EL (cell line): ENCODE measurements around the gene RCL1.
"Not testable (repeated sequence)": the region's sequence is repeated elsewhere in the genome, so short reads cannot be mapped to it uniquely, and the experiment has no call there.

Experiments
- DNase-seq: peaks from one replicate; pipeline ENCODE4 v3.0.0-alpha.2; 2016

RCL1 gene, protein sequence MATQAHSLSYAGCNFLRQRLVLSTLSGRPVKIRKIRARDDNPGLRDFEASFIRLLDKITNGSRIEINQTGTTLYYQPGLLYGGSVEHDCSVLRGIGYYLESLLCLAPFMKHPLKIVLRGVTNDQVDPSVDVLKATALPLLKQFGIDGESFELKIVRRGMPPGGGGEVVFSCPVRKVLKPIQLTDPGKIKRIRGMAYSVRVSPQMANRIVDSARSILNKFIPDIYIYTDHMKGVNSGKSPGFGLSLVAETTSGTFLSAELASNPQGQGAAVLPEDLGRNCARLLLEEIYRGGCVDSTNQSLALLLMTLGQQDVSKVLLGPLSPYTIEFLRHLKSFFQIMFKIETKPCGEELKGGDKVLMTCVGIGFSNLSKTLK

DNA sequence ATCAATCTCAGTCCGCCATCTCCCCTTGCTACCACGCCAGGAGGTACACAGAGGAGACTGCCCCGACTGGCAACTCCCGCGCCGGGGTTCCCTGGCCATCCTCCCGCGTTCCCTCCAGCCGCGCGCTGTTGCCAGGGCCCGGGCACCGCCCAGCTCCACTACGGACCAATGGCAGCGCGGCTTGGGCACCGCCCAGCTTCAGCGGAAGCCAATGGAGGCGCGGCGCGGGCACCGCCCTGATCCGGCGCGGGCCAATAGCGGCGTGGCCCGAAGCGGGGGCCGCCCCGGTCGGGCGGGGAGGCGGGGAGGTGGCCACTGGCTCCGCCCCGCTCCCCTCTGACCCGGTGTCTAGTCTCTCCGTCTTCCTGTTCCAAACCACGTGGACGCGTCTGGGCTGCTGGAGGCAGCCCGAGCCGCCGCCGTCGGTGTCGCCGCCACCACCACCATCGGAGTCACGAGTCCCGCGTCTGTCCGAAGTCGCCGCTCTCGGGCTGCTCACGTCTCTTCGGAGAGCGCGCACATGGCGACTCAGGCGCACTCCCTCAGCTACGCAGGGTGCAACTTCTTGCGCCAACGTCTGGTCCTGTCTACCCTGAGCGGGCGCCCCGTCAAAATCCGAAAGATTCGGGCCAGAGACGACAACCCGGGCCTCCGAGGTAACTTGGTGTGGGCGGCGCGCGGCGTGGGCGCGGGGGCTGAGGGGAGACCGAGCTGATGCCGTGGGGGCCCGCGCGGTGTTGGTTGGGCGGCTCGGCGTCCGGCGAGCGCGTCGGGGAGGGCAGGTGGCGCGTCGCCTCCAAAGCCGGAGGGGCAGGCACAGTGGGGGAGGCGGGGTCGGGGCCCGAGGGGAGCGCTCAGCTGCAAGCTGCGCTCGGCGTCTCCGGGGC, at the start of gene RCL1:
TSS of gene RCL1 (plus strand) at position 373 of the 887 bp plus-strand sequence. CDS start at position 521, 148 bp downstream.
- DNase-seq, result peak; percentile 96

DNA sequence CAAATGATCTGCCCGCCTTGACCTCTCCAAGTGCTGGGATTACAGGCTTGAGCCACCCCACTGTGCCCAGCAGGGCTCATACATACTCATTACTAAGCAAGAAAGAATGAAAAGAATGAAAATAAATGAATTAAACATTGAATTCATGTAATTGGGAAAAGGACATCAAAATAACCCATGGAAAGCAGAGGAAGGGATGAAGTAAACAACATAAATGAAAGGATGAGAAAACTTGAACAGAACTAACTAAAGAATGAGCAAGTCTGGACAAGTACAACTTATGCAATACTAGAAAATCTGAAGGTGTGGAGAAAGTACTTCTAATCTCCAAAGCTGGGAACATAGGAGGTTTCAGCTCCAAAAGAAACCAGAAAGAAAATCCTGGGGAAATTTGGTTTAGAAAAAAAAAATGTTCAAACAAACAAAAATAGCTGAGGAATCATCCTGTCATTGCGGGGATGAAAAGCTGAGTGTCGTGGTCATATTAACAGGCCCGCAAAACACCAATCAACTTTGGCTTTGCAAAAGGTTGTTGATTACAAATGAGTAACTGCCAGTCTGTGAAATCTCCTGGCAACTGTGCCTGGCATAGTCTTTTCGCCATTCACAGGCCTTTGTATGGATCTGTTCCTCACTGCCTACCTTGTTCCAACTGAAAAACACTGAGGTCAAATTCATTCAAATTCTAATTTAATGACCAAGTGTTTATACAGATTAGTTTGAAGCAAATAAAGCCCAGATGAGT, 49.4 kb upstream of the RCL1 start:
- DNase-seq, result peak; percentile 37

DNA sequence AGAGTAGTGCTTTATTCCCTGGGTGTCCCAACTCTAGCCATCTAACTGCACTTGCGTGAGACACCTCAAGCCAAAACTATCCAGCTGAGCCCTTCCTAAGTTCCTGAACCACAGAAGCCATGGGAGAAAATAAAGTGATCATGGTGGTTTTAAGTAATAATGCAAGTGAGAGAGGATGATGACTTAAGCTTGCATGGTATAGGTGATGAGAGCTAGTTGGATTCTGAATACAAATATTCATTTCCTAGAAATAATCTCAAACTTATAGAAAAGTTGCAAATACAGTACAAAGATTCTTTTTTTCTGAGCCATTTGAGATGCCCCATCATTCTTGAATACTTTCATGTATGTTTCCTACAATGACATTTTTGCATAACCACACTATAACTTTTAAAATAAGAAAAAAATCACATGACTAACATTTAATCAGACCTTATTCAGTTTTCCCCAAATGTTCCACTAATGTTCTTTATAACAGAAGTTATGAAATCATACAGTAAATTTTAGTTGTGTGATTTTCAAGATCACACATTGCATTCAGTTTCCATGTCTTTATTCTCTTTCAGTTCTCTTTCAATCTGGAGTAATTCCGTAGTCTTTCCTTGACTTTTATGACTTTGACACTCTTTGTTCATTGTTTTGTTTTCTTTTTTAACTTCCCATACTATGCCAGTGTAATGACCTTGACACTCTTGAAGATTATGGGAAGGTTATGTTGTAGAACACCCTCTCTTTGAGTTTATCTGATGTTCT, 46.3 kb upstream of the RCL1 start:
- no peak for DNase-seq

DNA sequence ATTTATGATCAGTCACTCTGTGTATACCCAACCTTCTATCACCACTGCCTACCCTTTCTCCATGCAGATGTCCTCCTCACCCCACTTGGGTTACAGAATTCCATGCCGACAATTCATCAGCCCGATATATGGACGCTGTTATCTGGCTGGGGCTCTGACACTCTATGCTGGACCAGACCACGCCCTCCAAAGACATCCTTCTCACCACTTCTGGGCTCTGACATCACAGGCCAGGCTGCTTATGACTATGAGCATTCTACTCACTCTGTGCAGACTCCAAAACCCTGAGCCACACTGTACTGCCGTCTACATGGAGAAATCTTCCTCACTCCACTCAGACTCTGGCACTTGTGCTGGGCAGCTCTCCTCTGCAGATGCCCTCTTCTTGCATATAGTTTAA, 44.1 kb upstream of the RCL1 start:
- DNase-seq, result peak; percentile 15

DNA sequence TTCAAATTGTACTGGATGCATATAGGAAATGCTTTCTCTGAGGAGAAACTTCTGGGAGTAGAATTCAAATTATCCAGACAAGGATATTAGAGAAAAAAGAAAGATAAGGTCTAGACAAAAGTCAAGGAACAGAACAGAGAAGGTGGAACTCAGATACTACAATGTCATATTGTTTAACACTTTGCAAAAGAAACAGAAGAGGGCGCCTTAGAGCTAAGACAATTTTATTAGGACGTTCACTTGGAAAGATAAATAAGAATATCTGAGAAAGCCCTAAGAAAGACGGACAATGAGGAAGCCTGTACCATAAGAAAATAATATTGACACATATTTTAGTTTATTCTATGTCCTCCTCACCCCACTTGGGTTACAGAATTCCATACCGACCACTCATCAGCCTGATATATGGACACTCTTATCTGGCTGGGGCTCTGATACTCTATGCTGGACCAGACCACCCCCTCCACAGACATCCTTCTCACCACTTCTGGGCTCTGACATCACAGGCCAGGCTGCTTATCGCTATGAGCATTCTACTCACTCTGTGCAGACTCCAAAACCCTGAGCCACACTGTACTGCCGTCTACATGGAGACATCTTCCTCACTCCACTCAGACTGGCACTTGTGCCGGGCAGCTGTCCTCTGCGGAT, 42.6 kb upstream of the RCL1 start:
- DNase-seq, result peak; percentile 55

DNA sequence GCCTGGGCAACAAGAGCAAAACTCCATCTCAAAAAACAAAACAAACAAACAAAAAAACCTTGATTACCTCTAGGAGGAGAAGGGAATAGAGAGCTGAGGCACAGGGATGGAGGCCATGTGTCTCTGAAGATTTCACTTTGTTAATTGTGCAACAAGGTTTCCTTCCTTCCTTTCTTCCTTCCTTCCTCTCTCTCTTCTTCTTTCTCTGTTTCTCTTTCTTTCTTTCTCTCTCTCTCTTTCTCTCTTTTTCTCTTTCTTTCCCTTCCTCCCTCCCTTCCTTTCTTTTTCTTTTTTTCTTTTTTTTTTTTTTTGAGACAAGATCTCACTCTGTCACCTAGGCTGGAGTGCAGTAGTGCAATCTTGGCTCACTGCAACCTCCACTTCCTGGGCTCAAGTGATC, 38.2 kb upstream of the RCL1 start:
- DNase-seq, result not testable (repeated sequence)

DNA sequence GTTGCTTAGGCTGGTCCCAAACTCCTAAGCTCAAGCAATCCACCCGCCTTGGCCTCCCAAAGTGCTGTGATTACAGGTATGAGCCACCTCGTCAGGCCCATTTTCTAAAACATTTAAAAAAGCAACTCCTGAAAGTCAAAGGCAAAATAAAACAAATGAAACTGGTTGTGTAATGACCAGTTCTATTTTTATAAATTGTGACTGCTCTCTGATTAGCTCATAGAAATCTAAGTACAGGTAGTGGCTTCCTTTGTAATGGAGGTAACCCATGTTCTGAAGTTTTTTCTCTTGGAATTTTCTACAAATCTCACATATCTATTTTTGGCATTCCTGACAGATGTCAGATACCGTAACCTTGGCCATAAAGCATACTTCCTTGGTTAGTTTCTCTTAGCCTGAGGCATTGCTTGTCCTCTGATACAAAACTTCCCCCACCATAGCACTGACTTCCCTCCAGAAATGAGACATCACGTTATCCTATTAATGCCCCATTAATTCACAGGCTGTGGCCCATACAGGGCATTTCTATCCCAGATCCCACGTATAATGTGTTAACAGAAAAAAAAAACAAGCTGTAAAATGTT, 37.6 kb upstream of the RCL1 start:
- peak; percentile 65 for DNase-seq

DNA sequence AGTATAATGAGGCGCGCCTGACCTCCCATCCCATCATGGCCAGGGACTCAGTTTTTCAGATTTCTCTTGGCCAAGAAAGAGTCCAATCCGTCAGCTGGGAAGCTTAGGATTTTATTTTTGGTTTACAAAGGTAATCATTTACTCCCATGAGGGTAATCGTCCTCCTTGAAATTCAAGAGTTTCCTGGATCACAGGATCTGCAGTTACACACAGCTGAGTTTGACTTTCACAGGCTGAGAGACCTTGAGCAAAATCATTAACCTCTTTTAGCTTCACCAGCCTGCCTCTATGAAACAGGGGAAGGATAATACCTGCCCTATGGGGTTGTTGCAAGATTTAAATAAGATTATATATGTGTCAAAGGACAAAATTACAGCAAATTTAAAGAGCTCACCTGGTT, 36.3 kb upstream of the RCL1 start:
- DNase-seq, result no peak

DNA sequence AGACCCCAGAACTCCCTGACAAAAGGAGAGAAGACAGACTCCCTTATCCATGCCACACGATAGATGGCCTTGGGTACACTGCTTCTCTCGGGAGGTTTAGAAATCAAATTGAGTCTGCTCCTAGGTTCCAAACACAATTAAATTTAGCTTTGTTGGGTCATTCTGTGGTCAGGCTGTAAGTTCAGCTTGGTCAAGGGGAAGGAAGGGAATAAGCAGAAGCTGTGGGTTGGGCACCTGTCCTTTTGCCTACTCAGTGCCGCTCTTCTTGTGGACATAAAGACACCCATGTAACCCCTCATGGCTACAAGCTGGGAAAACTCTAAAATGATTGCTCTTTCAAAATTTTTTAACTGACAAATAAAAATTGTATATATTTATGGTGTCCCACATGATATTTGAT, 32.6 kb upstream of the RCL1 start:
- no peak for DNase-seq

DNA sequence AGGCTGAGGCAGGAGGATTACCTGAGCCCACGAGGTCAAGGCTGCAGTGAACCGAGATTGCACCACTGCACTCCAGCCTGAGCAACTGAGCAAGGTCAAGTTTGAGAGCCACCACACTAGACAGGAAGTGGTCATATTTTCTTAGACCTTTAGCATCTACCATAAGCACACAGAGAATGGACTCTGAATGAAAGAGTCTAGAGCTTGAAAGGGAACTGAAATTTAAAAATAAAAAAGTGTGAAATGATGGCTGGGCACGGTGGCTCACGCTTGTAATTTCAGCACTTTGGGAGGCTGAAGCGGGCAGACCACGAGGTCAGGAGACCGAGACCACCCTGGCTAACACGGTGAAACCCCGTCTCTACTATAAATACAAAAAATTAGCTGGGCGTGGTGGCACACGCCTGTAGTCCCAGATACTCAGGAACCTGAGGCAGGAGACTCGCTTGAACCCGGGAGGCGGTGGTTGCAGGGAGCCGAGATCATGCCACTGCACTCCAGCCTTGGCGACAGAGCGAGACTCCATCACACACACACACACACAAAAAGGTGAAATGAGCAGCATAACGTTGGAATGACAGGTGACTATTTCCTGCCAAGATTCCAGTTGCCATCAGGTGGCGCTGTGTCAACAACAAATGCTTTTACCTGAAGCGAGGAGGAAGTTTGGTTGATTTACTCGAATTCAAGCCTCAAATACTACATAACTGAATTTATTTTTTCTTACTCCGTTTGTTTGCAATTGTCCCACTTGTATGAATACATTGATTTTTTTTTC, 30.4 kb upstream of the RCL1 start:
- peak; percentile 60 for DNase-seq

DNA sequence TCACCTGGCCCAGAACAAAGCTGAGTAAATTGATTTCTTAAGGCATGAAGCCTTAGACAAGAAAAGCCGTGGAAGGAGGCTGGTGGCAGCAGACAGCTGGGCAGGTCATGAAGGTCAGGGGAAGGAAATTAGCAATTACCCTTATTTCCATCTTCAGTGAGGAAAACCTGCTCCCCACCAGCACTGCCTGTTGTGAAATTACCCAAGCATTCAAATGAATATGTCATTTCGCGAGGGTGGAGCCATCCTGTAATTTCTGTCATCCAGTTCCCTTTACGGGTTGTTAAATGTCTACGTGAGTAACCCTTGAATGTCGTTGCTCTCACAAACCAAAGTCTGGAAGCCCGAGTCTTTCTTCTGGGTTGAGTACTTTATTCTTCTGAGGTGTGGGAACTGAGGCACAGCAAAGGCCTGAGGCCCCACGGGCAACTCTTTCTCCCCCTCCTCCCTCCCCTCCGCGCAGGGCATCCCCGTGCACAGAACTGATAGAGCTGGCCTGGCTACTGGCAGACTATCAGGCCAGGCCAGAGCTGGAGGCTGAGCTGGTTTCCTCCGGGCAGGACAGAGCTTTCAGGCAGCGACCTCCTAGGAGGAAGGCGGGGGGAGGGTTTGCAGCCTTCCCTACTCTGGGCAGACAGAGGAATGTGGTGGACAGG, 29.7 kb upstream of the RCL1 start:
- no peak for DNase-seq

DNA sequence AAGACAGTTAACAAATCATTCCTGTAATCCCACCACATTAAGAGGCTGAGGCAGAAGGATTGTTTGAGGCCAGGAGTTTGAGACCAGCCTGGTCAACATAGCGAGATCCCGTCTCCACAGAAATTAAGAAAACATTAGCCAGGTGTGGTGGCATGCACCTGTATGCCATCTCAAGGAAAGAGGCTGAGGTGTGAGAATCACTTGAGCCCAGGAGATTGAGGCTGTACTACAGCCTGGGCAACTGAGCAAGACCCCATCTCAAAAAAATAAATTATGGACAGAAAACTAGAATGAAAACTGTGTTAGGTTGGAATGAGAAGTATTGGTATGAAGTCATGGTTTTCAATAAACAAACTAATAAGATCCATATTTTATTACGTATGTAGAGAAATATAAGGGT, 28.7 kb upstream of the RCL1 start:
- no peak for DNase-seq

DNA sequence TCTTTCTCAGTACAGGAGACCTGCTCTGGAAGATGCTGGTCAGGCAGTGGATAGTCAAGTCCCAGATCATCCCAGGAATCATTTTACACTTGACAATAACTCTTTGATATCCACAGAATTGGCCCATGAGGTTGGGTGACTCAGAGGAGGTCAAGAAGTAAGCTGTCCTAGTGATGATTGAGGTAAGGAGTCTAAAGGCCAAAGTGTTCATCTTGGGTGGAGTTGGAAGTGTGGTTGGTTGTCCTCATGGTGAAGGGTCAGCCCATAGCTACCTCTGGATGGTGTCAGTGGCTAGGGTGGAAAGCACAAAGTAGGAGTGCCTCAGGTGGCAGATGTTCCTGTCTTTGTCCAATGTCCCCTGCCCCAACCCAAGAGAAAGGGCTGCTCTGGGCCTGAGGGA, 24.1 kb upstream of the RCL1 start:
- DNase-seq, result no peak

DNA sequence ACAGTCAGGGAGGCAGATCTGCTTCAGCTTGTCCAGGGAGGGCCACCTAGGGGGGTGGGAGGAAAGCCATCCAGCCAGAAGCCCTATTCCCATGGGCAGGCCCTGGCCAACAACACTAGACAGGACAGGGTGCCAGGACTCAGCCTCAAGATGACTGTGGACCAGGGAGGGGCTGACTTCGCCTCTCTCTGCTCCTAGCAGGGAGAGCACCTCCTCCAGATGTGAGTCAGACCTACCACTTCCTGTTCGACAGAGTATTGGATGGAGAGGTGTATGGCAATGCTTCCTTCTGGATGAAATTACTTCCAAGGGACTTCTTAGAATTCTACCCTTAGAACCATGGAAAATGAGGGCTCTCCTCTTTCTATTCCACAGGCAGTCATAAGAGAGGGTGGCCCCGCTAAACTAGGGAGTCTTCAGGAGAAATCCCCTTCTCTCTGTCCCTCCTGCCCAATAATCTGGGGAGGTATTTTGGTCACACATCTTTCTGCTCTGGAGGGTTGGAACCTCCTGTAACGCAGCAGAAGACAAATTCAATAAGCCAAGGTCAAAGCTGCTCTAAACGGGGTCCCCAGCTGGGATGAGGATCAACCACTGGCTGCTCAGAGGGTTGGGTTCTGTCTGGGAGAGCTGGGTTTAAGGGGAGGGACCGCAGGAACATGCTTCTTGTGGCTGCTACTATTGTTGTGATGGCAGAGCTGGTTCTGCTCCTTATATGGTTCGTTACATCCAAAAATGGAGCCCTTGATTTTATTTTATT, 23.2 kb upstream of the RCL1 start:
- peak; percentile 59 for DNase-seq

DNA sequence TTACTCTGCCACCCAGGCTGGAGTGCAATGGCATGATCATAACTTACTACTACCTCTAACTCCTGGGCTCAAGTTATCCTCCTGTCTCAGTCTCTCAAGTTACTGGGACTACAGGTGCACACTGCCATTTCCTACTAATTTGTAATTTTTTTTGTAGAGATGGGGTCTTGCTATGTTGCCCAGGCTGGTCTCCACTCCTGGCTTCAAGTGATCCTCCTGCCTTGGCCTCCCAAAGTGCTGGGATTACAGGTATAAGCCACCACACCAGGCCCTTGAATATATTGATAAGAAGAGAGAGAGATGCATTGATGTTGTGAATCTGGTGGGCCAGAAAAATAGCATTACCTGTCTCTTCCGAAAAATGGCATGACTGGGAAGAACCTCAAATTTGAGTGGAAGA, 21.0 kb upstream of the RCL1 start:
- DNase-seq, result no peak

DNA sequence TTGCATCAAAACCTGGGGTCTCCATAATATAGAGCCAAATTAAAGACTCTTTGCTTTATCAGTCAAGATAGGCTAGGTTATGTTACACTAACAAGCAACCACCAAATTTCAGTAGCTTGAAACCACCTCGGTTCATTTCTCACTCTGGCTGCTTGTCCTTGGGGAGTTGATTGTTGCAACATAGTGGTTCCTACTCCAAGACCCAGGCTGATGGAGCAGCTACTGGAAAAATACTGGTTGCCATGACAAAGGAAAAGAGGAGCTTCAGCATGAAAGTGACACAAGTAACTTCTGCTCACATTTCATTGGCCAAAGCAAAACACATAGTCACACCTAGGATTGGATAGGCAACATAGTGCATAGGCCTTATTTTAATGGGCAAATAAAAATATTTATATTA, 18.5 kb upstream of the RCL1 start:
- DNase-seq, result no peak

DNA sequence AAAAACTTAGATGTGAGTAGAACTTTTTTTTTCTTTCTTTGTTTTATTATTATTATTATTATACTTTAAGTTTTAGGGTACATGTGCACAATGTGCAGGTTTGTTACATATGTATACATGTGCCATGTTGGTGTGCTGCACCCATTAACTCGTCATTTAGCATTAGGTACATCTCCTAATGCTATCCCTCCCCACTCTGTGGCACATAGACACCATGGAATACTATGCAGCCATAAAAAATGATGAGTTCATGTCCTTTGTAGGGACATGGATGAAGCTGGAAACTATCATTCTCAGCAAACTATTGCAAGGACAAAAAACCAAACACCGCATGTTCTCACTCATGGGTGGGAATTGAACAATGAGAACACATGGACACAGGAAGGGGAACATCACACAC, 17.8 kb upstream of the RCL1 start:
- not testable (repeated sequence) for DNase-seq

DNA sequence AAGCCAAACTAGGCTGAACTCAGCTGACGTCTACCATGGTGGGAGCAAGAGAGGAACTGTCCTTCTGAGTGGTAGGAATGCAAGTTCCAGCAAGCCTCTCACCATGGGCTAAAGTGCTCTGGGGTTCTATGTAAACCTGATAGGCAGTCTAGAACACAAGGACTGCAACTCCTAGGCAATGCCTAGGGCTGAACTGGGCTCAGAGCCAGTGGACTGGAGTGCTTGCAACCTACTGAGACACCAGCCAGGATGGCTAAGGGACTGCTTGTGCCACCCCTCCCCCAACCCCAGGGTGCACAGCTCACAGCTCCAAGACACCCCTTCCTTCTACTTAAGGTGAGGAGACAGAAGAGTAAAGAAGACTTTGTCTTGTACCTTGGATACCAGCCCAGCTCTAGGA, 12.1 kb upstream of the RCL1 start:
- DNase-seq, result no peak

DNA sequence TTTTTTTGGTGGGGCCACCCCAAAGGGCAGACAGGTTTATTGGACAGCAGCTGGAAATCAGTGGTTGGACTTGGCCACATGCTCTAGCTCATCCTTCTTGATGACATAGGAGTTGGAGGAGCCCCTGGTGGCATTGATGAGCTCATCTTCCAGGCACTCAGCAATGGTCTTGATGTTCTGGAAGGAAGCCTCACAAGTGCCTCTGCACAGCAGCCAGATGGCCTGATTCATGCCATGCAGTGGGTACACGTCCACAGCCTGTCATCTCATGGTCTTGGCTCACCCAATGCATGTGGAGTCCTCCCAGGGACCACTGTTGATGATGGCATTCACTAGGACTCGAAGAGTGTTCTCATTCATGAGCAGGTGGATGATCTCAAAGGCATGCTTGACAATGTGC, 11.3 kb upstream of the RCL1 start:
- DNase-seq, result peak; percentile 52

DNA sequence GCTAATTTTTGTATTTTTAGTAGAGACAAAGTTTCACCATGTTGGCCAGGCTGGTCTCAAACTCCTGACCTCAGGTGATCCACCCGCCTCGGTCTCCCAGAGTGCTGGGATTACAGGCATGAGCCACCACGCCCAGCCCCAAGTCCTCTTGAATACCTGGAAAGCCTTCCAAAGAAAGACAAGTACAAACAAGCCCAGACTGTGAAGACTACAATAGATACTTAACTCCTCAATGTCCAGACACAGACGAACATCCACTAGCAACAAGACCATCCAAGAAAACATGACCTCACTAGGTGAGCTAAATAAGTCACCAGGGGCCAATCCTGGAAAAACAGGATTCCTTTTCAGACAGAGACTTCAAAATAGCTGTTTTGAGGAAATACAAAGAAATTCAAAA, 9.6 kb upstream of the RCL1 start:
- not testable (repeated sequence) for DNase-seq
